ENCODE results near the gene B4GALT1.
"Not testable (repeated sequence)": the region's sequence is repeated elsewhere in the genome, so short reads cannot be mapped to it uniquely, and the experiment has no call there.

B4GALT1 gene

GRCh38 chr9:33182519-33182918 lies 15.4 kb upstream of the B4GALT1 start:
- no peak for DNase-seq

DNA sequence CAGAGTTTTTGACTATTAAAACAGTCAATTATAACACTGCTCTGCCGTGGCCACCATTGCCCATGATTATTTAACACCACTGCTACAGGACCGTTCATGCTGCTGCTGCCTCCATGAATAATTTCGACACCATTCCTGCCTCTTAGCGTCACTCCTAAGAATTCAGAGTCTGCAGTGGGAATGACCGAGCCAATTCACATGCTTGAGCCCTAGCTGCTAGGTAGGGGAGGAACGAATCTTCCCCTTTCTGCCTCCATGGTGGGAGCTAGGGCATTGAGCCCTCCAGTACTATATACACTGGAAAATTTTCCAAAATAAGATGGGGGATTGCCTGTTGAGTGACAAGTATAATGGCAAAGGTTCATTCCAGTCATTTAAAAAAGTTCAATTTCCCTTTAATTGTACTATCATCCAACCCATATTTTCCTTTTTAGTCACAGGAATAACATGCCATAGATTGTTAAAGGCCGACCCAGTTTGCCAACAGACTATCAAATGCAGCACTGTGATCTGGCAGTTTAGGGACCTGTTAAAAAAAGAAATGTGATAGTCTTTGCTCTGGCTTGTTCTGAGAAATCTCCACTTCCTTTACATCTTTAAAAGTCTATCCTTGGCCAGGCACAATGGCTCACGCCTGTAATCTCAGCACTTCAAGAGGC lies 13.5 kb upstream of the B4GALT1 start:
- no peak for DNase-seq

DNA sequence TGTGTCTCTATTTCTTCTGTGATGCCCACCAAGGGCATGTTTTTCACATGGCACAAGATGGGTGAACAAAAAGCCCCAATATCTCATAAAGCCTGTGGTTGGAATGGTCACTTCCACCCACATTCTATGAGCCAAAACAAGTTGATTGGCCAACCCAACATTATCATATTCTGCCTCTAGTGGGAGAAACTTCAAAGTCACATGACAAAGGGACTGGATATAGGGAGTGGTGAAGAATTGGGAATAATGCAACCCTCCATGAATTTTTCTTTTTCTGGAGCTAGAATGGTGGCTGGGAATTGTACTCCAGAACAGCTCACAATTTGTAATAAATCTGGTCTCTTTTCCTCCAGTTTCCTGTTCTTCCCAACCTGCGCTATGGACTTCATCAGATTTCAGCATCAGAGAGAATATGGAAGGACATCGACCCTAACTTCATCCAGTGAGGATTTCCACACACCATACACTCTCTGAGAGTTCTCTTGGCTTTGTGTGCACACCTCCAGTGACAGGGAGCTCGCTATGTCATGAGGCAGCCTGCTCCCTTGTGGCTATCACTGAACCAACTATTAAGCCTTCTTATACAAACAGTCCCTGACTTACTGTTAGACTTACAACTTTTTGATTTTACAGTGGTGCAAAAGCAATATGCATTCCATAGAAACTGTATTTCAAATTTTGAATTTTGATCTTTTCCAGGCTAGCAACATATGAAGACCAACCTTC lies 12.0 kb upstream of the B4GALT1 start:
- no peak for DNase-seq

- no peak for DNase-seq
These were observed 10.5 kb upstream of the B4GALT1 start for GRCh38 chr9:33177639-33178038.

- no peak for DNase-seq
These were observed 9.9 kb upstream of the B4GALT1 start for GRCh38 chr9:33177086-33177485.

DNA sequence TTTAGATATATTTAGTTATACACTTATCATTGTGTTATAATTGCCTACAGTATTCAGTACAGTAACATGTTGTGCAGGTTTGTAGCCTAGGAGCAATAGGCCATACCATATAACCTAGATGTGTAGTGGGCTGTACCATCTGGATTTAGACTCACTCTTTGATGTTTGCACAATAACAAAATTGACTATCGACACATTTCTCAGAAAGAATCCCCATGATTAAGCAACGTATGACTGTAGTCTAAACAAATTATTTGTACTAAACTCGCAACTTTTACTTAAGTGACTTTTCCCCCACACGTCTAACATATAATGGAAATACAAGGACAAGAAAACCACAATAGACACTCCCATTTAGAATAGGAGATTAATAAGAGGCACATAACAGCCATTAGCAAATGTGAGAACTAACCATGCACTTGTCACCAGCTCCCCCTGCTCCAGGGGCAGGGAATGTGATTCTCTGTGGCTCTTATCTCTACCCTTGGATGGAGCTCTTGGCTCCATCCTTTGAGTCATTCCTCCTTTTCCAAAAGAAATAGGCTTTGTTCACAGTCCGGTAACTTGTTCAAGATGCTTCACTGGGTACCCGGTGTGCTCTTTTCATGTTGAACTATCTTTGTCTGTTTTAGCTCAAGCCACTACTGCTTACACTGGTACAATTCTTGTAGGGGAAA lies 8.7 kb upstream of the B4GALT1 start:
- no peak for DNase-seq

- DNase-seq: no peak
These were observed 5.4 kb upstream of the B4GALT1 start for GRCh38 chr9:33172256-33173238.

DNA sequence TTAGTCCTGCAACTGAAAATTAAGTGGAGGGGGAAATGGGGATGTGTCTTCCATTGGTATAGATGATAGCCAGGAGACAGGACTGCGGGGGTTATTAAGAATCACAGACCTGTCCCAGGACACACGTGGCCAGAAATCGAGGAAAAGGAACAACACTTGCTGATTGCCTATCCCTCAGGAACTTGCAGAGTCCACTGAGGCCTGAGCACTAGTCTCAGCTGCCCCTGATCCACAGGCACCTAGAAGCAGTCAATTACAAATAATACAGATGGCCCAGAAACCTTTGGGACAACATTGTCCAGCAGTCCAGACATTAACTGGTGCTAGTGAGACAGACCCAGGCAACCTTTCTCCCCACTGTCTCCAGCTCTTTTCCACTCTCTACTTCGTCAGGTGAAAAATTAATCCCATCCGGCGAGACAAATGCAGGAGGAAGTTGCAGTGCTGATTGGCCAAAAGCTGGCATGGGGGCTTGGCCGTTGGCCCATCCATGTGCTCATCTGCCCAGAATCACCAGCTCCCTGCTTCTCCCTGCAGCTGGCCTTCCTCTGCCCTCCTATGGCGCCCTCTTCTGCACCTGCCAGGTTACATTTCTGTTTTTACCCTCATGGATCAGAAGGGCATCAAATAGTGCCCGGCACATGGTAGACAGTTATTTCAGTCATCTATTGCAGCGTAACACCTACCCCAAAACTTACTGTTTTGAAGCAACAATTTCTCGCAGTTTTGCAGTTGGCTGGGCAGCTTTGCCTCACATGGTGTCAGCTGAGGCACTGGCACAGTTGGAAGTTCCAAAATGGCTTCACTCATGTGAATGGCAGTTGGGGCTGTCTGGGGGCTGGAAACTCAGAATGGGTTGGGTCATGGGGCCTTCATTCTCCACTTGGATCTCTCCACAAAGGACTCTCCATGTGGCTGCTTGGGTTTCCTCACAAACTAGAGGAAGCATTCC lies 3.6 kb upstream of the B4GALT1 start:
- DNase-seq: peak; percentile 44

DNA sequence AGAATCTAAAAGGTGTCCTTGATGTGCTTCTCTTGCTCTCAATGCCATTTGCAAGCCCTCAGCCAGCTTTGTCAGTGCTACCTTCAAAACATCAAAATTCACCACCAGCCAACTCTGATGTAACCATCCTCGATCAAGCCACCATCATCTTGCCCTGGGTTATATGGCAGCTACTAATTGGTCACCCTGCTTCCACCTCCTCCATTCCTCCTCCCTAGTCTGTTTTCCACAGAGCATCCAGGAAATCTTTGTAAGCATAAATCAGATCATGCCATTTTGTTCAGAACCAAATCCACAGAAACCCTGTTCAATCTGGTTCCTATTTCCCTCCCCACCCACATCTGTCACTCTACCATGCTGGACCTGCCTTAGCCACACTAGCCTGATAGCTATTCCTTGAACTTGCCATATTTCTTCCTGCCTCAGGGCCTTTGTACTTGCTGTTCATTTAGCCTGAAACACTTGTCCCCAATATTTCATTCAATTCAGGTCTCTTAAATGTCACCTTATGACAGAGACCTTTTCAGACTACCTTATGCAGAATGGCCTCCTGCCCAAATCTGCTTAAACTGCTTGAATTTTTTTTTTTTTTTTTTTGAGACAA lies 1.9 kb upstream of the B4GALT1 start:
- no peak for DNase-seq

DNA sequence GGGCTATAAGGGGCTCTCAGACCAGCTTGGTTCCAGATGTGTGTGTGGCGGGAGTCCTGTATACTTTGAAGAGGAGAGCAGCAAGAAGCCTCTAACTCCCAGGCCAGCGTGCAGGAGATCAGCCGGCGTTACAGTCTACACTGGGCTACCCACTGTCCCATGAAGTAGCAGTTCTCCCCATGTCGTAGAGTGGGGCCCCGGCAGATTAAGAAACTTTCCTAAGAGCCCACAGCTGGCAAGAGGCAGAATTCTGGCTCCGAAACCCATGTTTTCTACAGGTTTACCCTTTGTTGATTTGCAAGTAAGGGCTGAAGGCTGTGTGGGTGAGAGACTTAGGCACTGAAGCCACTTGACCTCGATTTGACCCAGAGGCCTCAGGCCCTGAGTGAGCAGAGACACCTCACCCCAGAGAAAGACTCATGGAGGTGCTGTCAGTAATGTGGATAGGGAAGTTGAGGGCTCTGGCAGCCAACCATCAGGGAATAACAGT lies 881 bp upstream of the B4GALT1 start:
- DNase-seq: peak; percentile 28

DNA sequence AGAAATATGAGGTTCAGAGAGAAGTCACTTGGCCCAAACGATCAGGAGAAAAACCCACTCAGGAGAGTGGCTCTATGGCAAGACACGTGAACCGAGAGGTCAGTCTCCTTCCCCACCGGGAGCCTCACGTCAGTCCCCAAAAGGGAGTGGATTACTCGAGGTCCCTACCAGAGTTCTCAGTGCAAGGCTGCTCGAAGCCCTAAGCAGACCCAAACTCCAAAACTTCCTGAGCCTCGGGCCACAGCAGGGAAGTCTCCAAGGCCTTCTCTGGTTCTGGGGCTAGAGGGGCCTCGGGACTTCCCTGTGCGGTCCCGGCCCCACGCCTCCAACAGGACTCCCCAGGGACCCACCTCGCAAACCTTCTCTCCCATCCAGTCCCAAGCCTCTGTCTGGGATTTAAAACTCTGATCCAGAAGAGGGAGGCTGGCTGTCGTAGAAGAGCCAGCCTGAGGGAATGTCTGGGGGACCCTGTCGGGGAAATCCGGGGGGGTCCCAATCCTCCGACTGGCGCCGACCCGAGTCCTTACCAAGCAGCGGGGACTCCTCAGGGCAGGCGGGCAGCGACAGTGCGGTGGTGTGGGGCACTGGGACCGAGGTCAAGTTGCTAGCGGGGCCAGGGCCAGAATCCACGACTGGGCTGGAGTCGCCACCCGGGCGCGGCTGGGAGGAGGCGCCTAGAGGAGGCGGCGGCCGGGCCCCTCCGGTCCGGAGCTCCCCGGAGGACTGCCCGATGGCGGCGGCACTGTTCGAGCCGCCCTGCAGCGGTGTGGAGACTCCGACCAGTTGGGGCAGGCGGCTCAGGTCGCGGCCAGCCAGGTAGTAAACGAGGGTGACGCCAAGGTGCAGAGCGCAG lies 679 bp downstream of the B4GALT1 start:
- no peak for DNase-seq

DNA sequence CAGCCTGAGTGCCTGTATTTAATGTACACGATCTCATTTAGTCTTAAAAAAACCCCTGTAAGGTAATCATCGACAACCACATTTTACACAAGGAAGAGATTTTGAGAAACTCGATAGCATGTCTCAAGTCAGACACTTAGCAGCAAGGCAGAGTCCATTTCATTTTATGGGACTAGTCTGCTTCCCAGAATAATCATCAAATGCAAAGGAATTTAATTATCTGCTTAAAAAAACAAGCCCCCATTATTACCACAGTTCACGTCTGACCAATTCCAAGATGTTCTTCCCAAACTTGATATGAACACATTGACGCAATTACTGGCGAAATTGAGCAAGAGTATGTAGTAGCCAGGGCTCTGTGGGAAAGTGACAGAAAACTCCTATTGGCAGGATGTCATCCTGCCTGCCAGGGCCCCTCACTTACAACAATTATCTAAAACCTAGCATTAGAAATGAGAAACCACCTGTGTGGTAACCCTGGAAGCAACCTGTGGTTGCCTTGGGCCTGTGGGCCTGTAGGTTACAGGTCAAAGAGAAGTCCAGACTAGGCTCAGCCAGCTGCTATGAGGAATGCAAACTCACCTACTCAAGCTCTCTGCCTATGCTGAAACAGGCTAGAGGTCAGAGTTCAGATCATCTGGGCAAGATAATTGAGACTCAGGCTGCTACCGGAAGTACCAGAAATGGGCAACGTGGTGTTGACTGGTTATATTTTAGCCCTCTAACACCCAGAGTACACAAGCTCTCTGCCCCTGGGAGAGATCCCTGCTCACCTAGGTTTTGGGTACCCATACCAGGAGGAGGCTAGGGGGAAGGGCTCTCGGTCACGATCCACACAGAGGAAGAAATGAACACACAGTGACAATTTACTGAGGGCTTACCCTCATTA lies 1.6 kb downstream of the B4GALT1 start:
- no peak for DNase-seq

- DNase-seq: not testable (repeated sequence)
These were observed 2.2 kb downstream of the B4GALT1 start for GRCh38 chr9:33164921-33165262.

DNA sequence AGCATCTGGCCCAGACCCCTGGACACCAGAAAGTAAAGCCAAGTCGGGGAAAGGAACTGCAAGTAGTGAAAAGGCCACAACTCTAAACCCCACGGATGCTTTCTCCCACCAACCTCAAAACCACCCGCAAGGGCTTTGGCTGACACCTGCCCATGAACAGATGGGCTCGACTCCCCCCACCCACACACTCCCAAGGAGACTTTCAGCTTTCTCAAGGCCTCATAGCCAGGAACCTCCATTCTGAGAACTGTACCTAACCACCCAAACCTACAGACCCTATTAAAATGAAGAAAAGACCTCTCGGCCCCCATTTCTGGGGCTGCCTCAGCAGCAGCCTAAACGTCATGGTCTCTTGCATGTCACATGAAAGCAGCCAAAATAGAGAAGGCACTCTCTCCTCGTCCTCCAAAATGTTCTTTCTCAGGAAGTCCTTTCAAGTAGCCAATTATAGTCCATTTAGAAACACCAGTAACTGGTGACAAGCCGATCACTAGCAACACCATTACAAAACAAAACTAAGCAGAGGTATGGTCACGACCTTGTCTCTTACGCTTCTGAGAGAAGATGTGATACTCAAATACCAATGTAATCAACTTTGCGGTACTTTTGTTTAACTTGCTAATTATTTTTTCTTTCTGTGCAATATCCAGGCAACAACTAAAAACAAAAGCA lies 2.9 kb downstream of the B4GALT1 start:
- no peak for DNase-seq

DNA sequence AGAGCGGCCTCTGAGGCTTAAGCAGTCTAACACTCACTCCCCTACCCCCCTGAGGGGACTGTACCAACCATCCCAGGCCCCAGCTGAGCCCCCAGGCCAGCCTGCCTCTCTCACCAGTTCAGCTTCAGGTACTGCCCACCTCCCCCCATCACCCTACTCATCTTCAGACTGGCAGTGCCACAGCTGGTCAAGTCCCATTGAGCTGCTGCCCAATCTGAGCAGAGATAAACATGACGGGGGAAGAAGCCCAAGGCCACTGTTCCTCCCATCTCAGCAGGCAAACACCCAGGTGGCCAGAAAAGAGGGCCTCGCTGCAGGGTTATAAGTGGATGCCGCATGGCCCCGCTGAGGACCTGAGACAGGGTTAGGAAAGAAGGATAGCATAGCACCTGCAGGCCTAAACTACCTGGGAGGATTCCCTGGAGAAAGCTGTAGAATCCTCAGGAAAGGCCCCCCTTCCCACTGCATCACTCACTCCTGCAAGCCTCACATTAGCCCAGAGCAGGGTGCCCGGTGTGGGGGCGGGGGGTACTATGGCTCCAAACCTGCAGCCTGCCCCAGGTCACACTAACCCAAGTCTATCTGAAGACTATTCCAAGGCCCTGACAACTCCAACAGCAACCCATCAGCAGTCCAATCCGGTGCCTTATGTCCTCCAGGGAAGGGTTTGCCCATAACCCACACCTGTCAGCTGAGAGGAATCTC lies 3.6 kb downstream of the B4GALT1 start:
- no peak for DNase-seq

DNA sequence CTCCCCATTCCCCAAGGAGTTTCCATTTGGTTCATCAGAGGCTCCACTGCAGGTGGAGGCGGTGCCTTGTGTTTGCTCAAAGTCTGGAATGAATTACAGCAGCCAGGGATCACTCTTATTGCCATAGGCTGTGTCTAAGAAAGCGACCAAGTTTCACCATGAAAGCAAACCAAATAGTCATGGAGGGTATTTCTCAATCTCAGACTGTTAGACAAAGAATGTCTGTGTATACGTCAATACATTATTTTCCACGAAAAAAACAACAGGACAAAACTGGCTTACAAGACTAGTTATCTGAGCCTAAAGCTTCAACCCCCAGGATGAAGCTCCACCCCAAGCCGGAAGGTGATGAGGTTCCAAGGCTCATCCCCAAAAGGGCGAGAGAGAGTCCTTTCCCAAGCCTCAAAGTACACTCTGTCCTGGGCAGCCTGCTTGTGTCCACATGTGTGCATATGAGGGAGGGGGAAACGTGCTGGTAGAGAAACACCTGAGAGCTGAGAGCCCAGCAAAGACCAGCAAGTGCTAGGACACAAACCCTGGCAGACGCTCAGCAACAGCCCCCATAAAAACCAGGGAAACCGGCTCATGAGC lies 4.3 kb downstream of the B4GALT1 start:
- no peak for DNase-seq

- no peak for DNase-seq
These were observed 5.5 kb downstream of the B4GALT1 start for GRCh38 chr9:33161589-33162132.
